Myocyte (in vitro differentiated cells): ENCODE data around the gene FMO1. TPM values are rescaled to one million over a fixed set of nuclear protein-coding genes. Genes with fewer than 3 reads are reported as not detected.
"Not testable (repeated sequence)": the region's sequence is repeated elsewhere in the genome, so short reads cannot be mapped to it uniquely, and the experiment has no call there.

ENCODE experiments used
- DNase-seq: peaks from one replicate; pipeline ENCODE4 v3.0.0-alpha.2; 2012; ENCODE audit warnings: low read depth
- total RNA-seq: library from RNA; depleted of rRNA; stranded (reverse); fragments of >200 nt; gene quantifications from 2 replicates; pipeline ENCODE4 v1.2.3, GENCODE V29; 2014

The FMO1 gene
- total RNA-seq, 1 donor from 2014 or later = 0.08 TPM

- DNase-seq = no peak
Measured at GRCh38 chr1:171279234-171279633, 30.9 kb downstream of the FMO1 start.

- DNase-seq = no peak
Measured at GRCh38 chr1:171279678-171280077, 31.4 kb downstream of the FMO1 start.

- DNase-seq = no peak
Measured at GRCh38 chr1:171280599-171280998, 32.3 kb downstream of the FMO1 start.

GRCh38 chr1:171286032-171286705 lies 37.9 kb downstream of the FMO1 start:
- no peak for DNase-seq

GRCh38 chr1:171290621-171291020 lies 42.3 kb downstream of the FMO1 start:
- DNase-seq = no peak

GRCh38 chr1:171292799-171293198 lies 44.5 kb downstream of the FMO1 start:
- no peak for DNase-seq

GRCh38 chr1:171295383-171295782 lies 47.1 kb downstream of the FMO1 start:
- not testable (repeated sequence) for DNase-seq

GRCh38 chr1:171295821-171296220 lies 47.5 kb downstream of the FMO1 start:
- no peak for DNase-seq

GRCh38 chr1:171296897-171297296 lies 48.6 kb downstream of the FMO1 start:
- no peak for DNase-seq

- DNase-seq = no peak
Measured at GRCh38 chr1:171298696-171299095, 50.4 kb downstream of the FMO1 start.

- no peak for DNase-seq
Measured at GRCh38 chr1:171299342-171299741, 51.0 kb downstream of the FMO1 start.

- no peak for DNase-seq
Measured at GRCh38 chr1:171300401-171300800, 52.1 kb downstream of the FMO1 start.

GRCh38 chr1:171310661-171311087 lies 62.4 kb downstream of the FMO1 start:
- no peak for DNase-seq

- DNase-seq = no peak
Measured at GRCh38 chr1:171311771-171312558, 63.7 kb downstream of the FMO1 start.

GRCh38 chr1:171313319-171313834 lies 65.1 kb downstream of the FMO1 start:
- DNase-seq = no peak

- peak; percentile 97 for DNase-seq
Measured at GRCh38 chr1:171313835-171314320, 65.6 kb downstream of the FMO1 start, which contains the start of gene FMO4. Gene FMO4 (plus strand): TSS chr1:171314183. CDS start chr1:171319826, 5,643 bp downstream.

- DNase-seq = no peak
Measured at GRCh38 chr1:171329251-171329650, 81.0 kb downstream of the FMO1 start.

GRCh38 chr1:171334024-171334640 lies 85.8 kb downstream of the FMO1 start:
- DNase-seq = no peak
